Esophagus (tissue), 2 donors: ENCODE results near the gene IFT52. TPM values are rescaled to one million over a fixed set of nuclear protein-coding genes. Genes with fewer than 3 reads are reported as not detected.

ENCODE experiments used
- H3K27ac ChIP-seq, 2 donors: one replicate each; pipeline ENCODE4 v1.5.1; 2013; ENCODE audit warnings: low read depth in 2 of 2, mild to moderate bottlenecking in 2 of 2, inconsistent platforms in 1 of 2, low read length in 1 of 2, moderate library complexity in 1 of 2
- H3K27me3 ChIP-seq, 2 donors: one replicate each; pipeline ENCODE4 v1.6.1; 2013; ENCODE audit warnings: low read length in 2 of 2, control low read depth in 1 of 2, mild to moderate bottlenecking in 1 of 2; ENCODE audit not compliant: insufficient read depth in 2 of 2, control insufficient read depth in 1 of 2
- H3K36me3 ChIP-seq, 2 donors: one replicate each; pipeline ENCODE4 v1.6.1; 2013; ENCODE audit warnings: low read length in 1 of 2; ENCODE audit not compliant: control insufficient read depth in 2 of 2, insufficient read depth in 2 of 2
- H3K4me1 ChIP-seq, 2 donors: one replicate each; pipeline ENCODE4 v1.6.1; 2013; ENCODE audit warnings: low read length in 1 of 2; ENCODE audit not compliant: control insufficient read depth in 2 of 2, insufficient read depth in 2 of 2
- H3K4me3 ChIP-seq, 2 donors: one replicate each; pipeline ENCODE4 v1.5.1; 2013; ENCODE audit warnings: low read length in 2 of 2, mild to moderate bottlenecking in 2 of 2, low read depth in 1 of 2, moderate library complexity in 1 of 2
- H3K9me3 ChIP-seq, 2 donors: one replicate each; pipeline ENCODE4 v1.6.1; 2013; ENCODE audit warnings: mild to moderate bottlenecking in 2 of 2, low read depth in 1 of 2, low read length in 1 of 2, moderate library complexity in 1 of 2; ENCODE audit not compliant: control insufficient read depth in 2 of 2, insufficient read depth in 1 of 2
- WGBS, 2 donors: extraction: QIAGEN DNeasy Blood & Tissue Kit; methylation state at CpG; one replicate each; pipeline ENCODE4 v1.1.7; 2013; 5-methylcytosine and 5-hydroxymethylcytosine counted together
- polyA plus RNA-seq, 2 donors: library from polyadenylated mRNA; stranded (reverse); fragments of 200-250 nt; gene quantifications; one replicate each; pipeline ENCODE4 v1.2.3, GENCODE V29; 2013
- donor health status: healthy with polysubstance abuse.
- donor health status: Bipolar disorder and iron deficiency.

The IFT52 gene
- polyA plus RNA-seq, 2 donors: 5.4 to 11.1 TPM

- Histone ChIP-seq H3K27me3 (no peaks in the 10 kb centered on the region), H3K4me3 (no peak overlapping the region), H3K4me1 (no peaks in the 10 kb centered on the region), H3K9me3 (no peaks in the 10 kb centered on the region), H3K27ac (no peak overlapping the region), H3K36me3 (peaks cover 0 to 2% of the 10 kb centered on the region in 2 donors)
- 91% methylated on average over 5 of the region's 5 CpGs for WGBS, 2 donors
Measured at GRCh38 chr20:43676368-43676767, 85.6 kb downstream of the IFT52 start.

DNA sequence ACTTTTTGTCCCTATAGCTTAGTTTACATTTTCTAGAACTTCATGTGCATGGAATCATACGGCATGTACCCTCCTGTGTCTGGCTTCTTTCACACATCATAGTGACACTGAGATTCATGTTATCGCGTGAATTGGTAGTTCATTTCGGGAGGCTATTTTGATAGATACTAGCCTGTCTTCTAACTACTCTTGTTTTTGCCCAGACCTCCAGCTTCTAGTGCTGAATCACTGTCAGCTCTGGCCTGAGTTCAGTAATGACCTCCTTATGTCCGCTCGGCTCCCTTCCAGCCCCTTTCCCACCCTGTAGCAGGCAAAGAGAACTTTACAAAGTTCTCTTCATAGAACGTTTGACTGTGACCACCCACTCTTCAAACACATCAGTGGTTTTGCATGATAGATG is 90.2 kb downstream of the IFT52 start:
- no peaks in the 10 kb centered on the region for H3K9me3 ChIP-seq
- no peaks in the 10 kb centered on the region for H3K4me1 ChIP-seq
- no peaks in the 10 kb centered on the region for H3K36me3 ChIP-seq
- 84 to 86% methylated on average over 7 of the region's 7 CpGs for WGBS, 2 donors
- H3K27me3 ChIP-seq: no peaks in the 10 kb centered on the region
- H3K4me3 ChIP-seq: no peak overlapping the region
- no peak overlapping the region for H3K27ac ChIP-seq

DNA sequence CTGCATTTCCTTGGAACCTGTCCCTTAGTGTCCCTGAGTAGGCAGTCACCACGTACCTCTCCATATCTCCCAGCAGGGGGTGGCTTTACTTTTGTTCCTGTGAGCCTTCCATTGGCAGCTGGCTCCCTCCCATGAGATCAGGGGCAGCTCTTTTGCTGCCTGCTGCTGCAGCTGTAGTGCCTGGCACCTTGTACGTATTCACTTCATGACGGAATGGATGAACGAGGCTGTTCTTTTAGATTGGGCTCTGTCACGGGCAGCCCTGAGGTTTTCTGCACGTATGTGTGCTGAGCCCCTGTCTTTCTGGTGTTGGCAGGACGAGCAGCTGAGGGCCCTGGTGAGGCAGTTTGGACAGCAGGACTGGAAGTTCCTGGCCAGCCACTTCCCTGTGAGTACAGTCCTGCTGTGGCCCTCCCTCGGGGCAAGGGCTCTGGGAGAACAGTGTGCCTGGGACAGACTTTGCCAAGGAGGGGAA is 90.8 kb downstream of the IFT52 start:
- H3K4me1 ChIP-seq: no peaks in the 10 kb centered on the region
- H3K27me3 ChIP-seq: no peaks in the 10 kb centered on the region
- H3K36me3 ChIP-seq: no peaks in the 10 kb centered on the region
- H3K9me3 ChIP-seq: no peaks in the 10 kb centered on the region
- WGBS, 2 donors: 75 to 83% methylated on average over 8 of the region's 8 CpGs
- no peak overlapping the region for H3K27ac ChIP-seq
- H3K4me3 ChIP-seq: no peak overlapping the region

GRCh38 chr20:43681991-43682410 is 91.3 kb downstream of the IFT52 start:
- Histone ChIP-seq H3K4me1 (no peaks in the 10 kb centered on the region), H3K27ac (no peak overlapping the region), H3K36me3 (no peaks in the 10 kb centered on the region), H3K9me3 (no peaks in the 10 kb centered on the region), H3K4me3 (no peak overlapping the region), H3K27me3 (no peaks in the 10 kb centered on the region)
- 57 to 63% methylated on average over 2 of the region's 2 CpGs for WGBS, 2 donors

GRCh38 chr20:43682446-43682845 is 91.7 kb downstream of the IFT52 start:
- no peaks in the 10 kb centered on the region for H3K4me1 ChIP-seq
- no peaks in the 10 kb centered on the region for H3K9me3 ChIP-seq
- H3K36me3 ChIP-seq: no peaks in the 10 kb centered on the region
- H3K27ac ChIP-seq: no peak overlapping the region
- no peaks in the 10 kb centered on the region for H3K27me3 ChIP-seq
- no peak overlapping the region for H3K4me3 ChIP-seq
- 91 to 95% methylated on average over 9 of the region's 9 CpGs for WGBS, 2 donors

GRCh38 chr20:43686820-43687219 is 96.1 kb downstream of the IFT52 start:
- H3K36me3 ChIP-seq: peaks cover 0 to 2% of the 10 kb centered on the region in 2 donors
- no peaks in the 10 kb centered on the region for H3K9me3 ChIP-seq
- H3K4me3 ChIP-seq: no peak overlapping the region
- H3K27ac ChIP-seq: no peak overlapping the region
- H3K27me3 ChIP-seq: no peaks in the 10 kb centered on the region
- 93 to 95% methylated on average over 13 of the region's 13 CpGs for WGBS, 2 donors
- no peaks in the 10 kb centered on the region for H3K4me1 ChIP-seq

- peaks cover 0 to 2% of the 10 kb centered on the region in 2 donors for H3K36me3 ChIP-seq
- no peak overlapping the region for H3K4me3 ChIP-seq
- H3K27me3 ChIP-seq: no peaks in the 10 kb centered on the region
- H3K4me1 ChIP-seq: no peaks in the 10 kb centered on the region
- H3K27ac ChIP-seq: no peak overlapping the region
- 81 to 93% methylated on average over 4 of the region's 4 CpGs for WGBS, 2 donors
- no peaks in the 10 kb centered on the region for H3K9me3 ChIP-seq
Measured at GRCh38 chr20:43689165-43689564, 98.4 kb downstream of the IFT52 start.

GRCh38 chr20:43690943-43691598 is 100.3 kb downstream of the IFT52 start:
- Histone ChIP-seq H3K9me3 (no peaks in the 10 kb centered on the region), H3K27ac (no peak overlapping the region), H3K36me3 (peaks cover 0 to 2% of the 10 kb centered on the region in 2 donors), H3K4me3 (no peak overlapping the region), H3K4me1 (no peaks in the 10 kb centered on the region), H3K27me3 (no peaks in the 10 kb centered on the region)
- WGBS, 2 donors: 85 to 91% methylated on average over 9 of the region's 9 CpGs

GRCh38 chr20:43691928-43692524 is 101.3 kb downstream of the IFT52 start:
- 82 to 89% methylated on average over 5 of the region's 5 CpGs for WGBS, 2 donors
- no peak overlapping the region for H3K4me3 ChIP-seq

GRCh38 chr20:43694763-43695162 is 104.0 kb downstream of the IFT52 start:
- H3K9me3 ChIP-seq: no peaks in the 10 kb centered on the region
- H3K4me1 ChIP-seq: no peaks in the 10 kb centered on the region
- no peak overlapping the region for H3K27ac ChIP-seq
- no peak overlapping the region for H3K4me3 ChIP-seq
- 92 to 94% methylated on average over 3 of the region's 3 CpGs for WGBS, 2 donors
- H3K27me3 ChIP-seq: no peaks in the 10 kb centered on the region
- H3K36me3 ChIP-seq: no peaks in the 10 kb centered on the region

More at GRCh38 chr20:43691928-43692524, 101.3 kb downstream of the IFT52 start:
- no peak overlapping the region for H3K27ac ChIP-seq
- no peaks in the 10 kb centered on the region for H3K9me3 ChIP-seq
- H3K4me1 ChIP-seq: no peaks in the 10 kb centered on the region
- H3K36me3 ChIP-seq: peaks cover 0 to 2% of the 10 kb centered on the region in 2 donors
- no peaks in the 10 kb centered on the region for H3K27me3 ChIP-seq
